Heart left ventricle (tissue), 13 donors: ENCODE measurements around the gene PCSK5.

Source experiments
- POLR2A ChIP-seq, 2 donors: fragments of 450-650 bp; IDR thresholded peaks; one replicate each; pipeline ENCODE4 v1.6.1; 2017; ENCODE audit warnings: antibody characterized with exemption in 2 of 2, mild to moderate bottlenecking in 2 of 2, moderate library complexity in 2 of 2
- TF ChIP-seq, protein P1 (sequence below), 12 donors: fragments of 200-600 bp; sonication (generic) in 4 of 12; IDR thresholded peaks; one replicate each; pipeline versions ENCODE4 v1.5.0 to v1.8.0; 2018 to 2022; ENCODE audit warnings: antibody characterized with exemption in 12 of 12, mild to moderate bottlenecking in 5 of 12
- donor health status: ischemic (EF 13 %, LVEDD 7.1; RV severe dilation, severe dysfunction).
- donor health status: DM: no; HTN: yes; CAD: no.
- donor health status: DM: no; HTN: no; CAD: no.
- donor health status: ischemic (EF 25% LVEDD 6.9; RV normal size, moderate dysfunction).
- donor health status: ischemic (EF 25% LVEDD 5.7; RV mildly dilated, moderate dysfunction).
- donor health status: ischemic (EF 35%, LVEDD 5.7; RV mildly dilated, moderate dysfunction).
- donor health status: nonischemic (EF 11% LVEDD 7.7; RV severe dilation, severe dysfunction).
- donor health status: DM: yes; HTN: yes; CAD: no.
- donor health status: PGD.
- donor health status: ischemic (EF 29% LVEDD 5.4; RV normal size, mild dysfunction).
- donor health status: nonischemic (EF 23%, LVEDD 6.1; RV moderate dilation, normal function).

DNA sequence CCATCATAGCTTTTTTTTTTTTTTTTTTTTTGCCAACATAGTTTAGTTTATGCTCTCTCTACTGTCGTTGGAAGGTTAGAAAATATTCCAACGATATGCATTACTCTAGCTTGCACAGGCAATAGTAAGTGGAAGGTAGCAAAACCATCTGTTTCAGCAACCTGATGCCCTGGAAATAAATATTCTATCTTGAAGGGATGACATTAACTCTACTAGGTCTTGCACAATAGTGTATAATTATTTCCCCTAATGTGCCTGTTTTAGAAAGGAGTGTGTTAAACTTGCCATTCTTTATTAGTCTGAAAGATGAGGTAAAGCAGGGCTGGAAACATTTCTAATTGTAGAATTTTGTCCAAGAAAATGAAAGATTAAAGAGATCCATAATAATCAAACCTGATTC, 111.0 kb downstream of the PCSK5 start:
- TF ChIP-seq, protein P1, sequence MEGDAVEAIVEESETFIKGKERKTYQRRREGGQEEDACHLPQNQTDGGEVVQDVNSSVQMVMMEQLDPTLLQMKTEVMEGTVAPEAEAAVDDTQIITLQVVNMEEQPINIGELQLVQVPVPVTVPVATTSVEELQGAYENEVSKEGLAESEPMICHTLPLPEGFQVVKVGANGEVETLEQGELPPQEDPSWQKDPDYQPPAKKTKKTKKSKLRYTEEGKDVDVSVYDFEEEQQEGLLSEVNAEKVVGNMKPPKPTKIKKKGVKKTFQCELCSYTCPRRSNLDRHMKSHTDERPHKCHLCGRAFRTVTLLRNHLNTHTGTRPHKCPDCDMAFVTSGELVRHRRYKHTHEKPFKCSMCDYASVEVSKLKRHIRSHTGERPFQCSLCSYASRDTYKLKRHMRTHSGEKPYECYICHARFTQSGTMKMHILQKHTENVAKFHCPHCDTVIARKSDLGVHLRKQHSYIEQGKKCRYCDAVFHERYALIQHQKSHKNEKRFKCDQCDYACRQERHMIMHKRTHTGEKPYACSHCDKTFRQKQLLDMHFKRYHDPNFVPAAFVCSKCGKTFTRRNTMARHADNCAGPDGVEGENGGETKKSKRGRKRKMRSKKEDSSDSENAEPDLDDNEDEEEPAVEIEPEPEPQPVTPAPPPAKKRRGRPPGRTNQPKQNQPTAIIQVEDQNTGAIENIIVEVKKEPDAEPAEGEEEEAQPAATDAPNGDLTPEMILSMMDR (IDR thresholded peaks at IDR 0.05) = no peak
- no peak for TF ChIP-seq POLR2A (IDR thresholded peaks at IDR 0.05)
